ENCODE data around the gene C14orf39. TPM values are rescaled to one million over a fixed set of nuclear protein-coding genes. Genes with fewer than 3 reads are reported as not detected.
A peak's percentile ranks its signal among the peaks of the same experiment; 100 is the strongest.

Gene C14orf39
- total RNA-seq, 1 experiment from 2014 or later = 2.5 TPM

GRCh38 chr14:60485598-60486251 is at the start of gene C14orf39 (continued):
- TF ChIP-seq STAT6 (CRISPR knock-in tag; conservative IDR thresholded peaks at IDR 0.05; ENCODE audit: low read depth) (no peak), AR (CRISPR knock-in tag; IDR thresholded peaks at IDR 0.05) (no peak), GRHL2 (CRISPR knock-in tag; IDR thresholded peaks at IDR 0.05; ENCODE audit: insufficient replicate concordance, severe bottlenecking) (no peak), JUN (CRISPR knock-in tag; IDR thresholded peaks at IDR 0.05) (no peak), MLX (CRISPR knock-in tag; IDR thresholded peaks at IDR 0.05) (no peak), ERG (CRISPR knock-in tag; IDR thresholded peaks at IDR 0.05) (no peak), FOXP1 (CRISPR knock-in tag; IDR thresholded peaks at IDR 0.05; ENCODE audit: borderline replicate concordance) (peak; percentile 86; the same call in 1 of the 2 replicates), USF1 (CRISPR knock-in tag; IDR thresholded peaks at IDR 0.05) (peak; percentile 48; the same call in 1 of the 2 replicates), ARID4B (CRISPR knock-in tag; IDR thresholded peaks at IDR 0.05; ENCODE audit: borderline replicate concordance) (peak; percentile 61; the same call in 1 of the 2 replicates), ZBTB21 (CRISPR knock-in tag; IDR thresholded peaks at IDR 0.05; ENCODE audit: borderline replicate concordance) (no peak), SMAD3 (CRISPR knock-in tag; IDR thresholded peaks at IDR 0.05; ENCODE audit: borderline replicate concordance) (no peak), FOXK1 (CRISPR knock-in tag; IDR thresholded peaks at IDR 0.05) (peak; percentile 62), FOXP4 (CRISPR knock-in tag; IDR thresholded peaks at IDR 0.05) (peak; percentile 74; the same call in 1 of the 2 replicates), ZNF219 (CRISPR knock-in tag; IDR thresholded peaks at IDR 0.05; ENCODE audit: borderline replicate concordance) (0 out of 2 replicates have a peak, but pooled peaks have one; percentile 29), OVOL2 (CRISPR knock-in tag; IDR thresholded peaks at IDR 0.05; ENCODE audit: borderline replicate concordance) (no peak), ESRRA (CRISPR knock-in tag; IDR thresholded peaks at IDR 0.05; ENCODE audit: borderline replicate concordance) (peak; percentile 47; the same call in 1 of the 2 replicates), E2F5 (CRISPR knock-in tag; IDR thresholded peaks at IDR 0.05) (0 out of 2 replicates have a peak, but pooled peaks have one; percentile 40), PRRX2 (CRISPR knock-in tag; IDR thresholded peaks at IDR 0.05) (no peak), JAZF1 (CRISPR knock-in tag; IDR thresholded peaks at IDR 0.05) (no peak), NFYB (CRISPR knock-in tag; conservative IDR thresholded peaks at IDR 0.05; ENCODE audit: low read depth) (no peak), CREM (CRISPR knock-in tag; IDR thresholded peaks at IDR 0.05) (no peak), GABPB1 (CRISPR knock-in tag; IDR thresholded peaks at IDR 0.05) (no peak)

Data from WTC11 (cell line).